MCF 10A (cell line): ENCODE data around the gene AGAP1. TPM values are rescaled to one million over a fixed set of nuclear protein-coding genes. Genes with fewer than 3 reads are reported as not detected.

Source experiments
- BruUV-seq: library from RNA; stranded (reverse); fragments of 400-500 nt; replicated peaks from 2 replicates; lab custom pipeline; 2021; lab: Mats Ljungman, UMichigan
- CTCF ChIA-PET: fragments of 300-600 bp; sonication (Branson Sonifier 250); formaldehyde crosslinking; extraction: SDS; loops from one replicate; lab custom pipeline; 2021; ENCODE audit warnings: antibody characterized with exemption, inconsistent platforms; lab: Yijun Ruan, JAX
- POLR2A ChIA-PET: fragments of 300-600, 350-650 bp; sonication (Branson Sonifier 250); formaldehyde crosslinking; extraction: SDS; loops from one replicate; lab custom pipeline; 2020; ENCODE audit warnings: antibody characterized with exemption, inconsistent platforms; lab: Yijun Ruan, JAX
- DNase-seq: peaks from one replicate; pipeline ENCODE4 v3.0.0-alpha.2; 2018; ENCODE audit not compliant: unreplicated experiment
- H3K27ac Mint-ChIP-seq: one replicate; pipeline ENCODE4 v1.8.0; 2022; ENCODE audit warnings: mild to moderate bottlenecking, low read depth, mixed read lengths; ENCODE audit not compliant: unreplicated experiment
- H3K27me3 Mint-ChIP-seq: one replicate; pipeline ENCODE4 v1.8.0; 2022; ENCODE audit warnings: mixed read lengths; ENCODE audit not compliant: insufficient read depth, unreplicated experiment
- H3K36me3 Mint-ChIP-seq: one replicate; pipeline ENCODE4 v1.8.0; 2022; ENCODE audit warnings: mild to moderate bottlenecking, moderate library complexity, mixed read lengths; ENCODE audit not compliant: insufficient read depth, unreplicated experiment
- H3K4me1 Mint-ChIP-seq: one replicate; pipeline ENCODE4 v1.8.0; 2022; ENCODE audit warnings: mixed read lengths; ENCODE audit not compliant: insufficient read depth, unreplicated experiment
- H3K4me3 Mint-ChIP-seq: one replicate; pipeline ENCODE4 v1.8.0; 2022; ENCODE audit warnings: mild to moderate bottlenecking, moderate library complexity, mixed read lengths; ENCODE audit not compliant: unreplicated experiment
- H3K9me3 Mint-ChIP-seq: one replicate; pipeline ENCODE4 v1.8.0; 2022; ENCODE audit warnings: mixed read lengths; ENCODE audit not compliant: unreplicated experiment
- CTCF ChIP-seq: fragments of 200-600 bp; IDR thresholded peaks from one replicate; pipeline ENCODE4 v1.8.0; 2022; ENCODE audit warnings: antibody characterized with exemption, mild to moderate bottlenecking; ENCODE audit not compliant: unreplicated experiment
- intact Hi-C: fragments of 100-400 bp; cut with micrococcal nuclease; formaldehyde crosslinking; loops from 2 replicates; pipeline ENCODE4 v1.14.1; 2022
- total RNA-seq: library from RNA; stranded (reverse); gene quantifications from 2 replicates; pipeline ENCODE4 v1.2.3, GENCODE V29; 2022

The AGAP1 gene
- total RNA-seq, 1 experiment from 2014 or later: 41.3 TPM

- no peak for TF ChIP-seq CTCF
- POLR2A ChIA-PET: no interaction called here
- CTCF ChIA-PET: no interaction called here
- Mint-ChIP-seq H3K36me3 (peaks cover 14% of the 10 kb centered on the region), H3K27ac (no peak overlapping the region), H3K9me3 (no peaks in the 10 kb centered on the region), H3K27me3 (no peaks in the 10 kb centered on the region), H3K4me3 (no peak overlapping the region), H3K4me1 (peaks cover 15% of the 10 kb centered on the region)
- DNase-seq: no peak
- intact Hi-C loops: no loop called here
- no TSS peak for BruUV-seq
Measured at GRCh38 chr2:235722869-235723268, 229.0 kb downstream of the AGAP1 start.

GRCh38 chr2:235723371-235723770 is 229.5 kb downstream of the AGAP1 start:
- no peak for TF ChIP-seq CTCF
- peaks cover 9% of the 10 kb centered on the region for H3K36me3 Mint-ChIP-seq
- no peak overlapping the region for H3K4me3 Mint-ChIP-seq
- intact Hi-C loops: no loop called here
- H3K27me3 Mint-ChIP-seq: no peaks in the 10 kb centered on the region
- H3K27ac Mint-ChIP-seq: no peak overlapping the region
- H3K9me3 Mint-ChIP-seq: no peaks in the 10 kb centered on the region
- no peak for DNase-seq
- no TSS peak for BruUV-seq
- CTCF ChIA-PET: interaction anchor here (0.6 kb wide), 1 partner anchor 53 kb away, joined by 3 read pairs; no protein-coding TSS in a partner anchor
- peaks cover 15% of the 10 kb centered on the region for H3K4me1 Mint-ChIP-seq
- POLR2A ChIA-PET: no interaction called here

- intact Hi-C loops: no loop called here
- peaks cover 6% of the 10 kb centered on the region for H3K36me3 Mint-ChIP-seq
- no peak overlapping the region for H3K4me3 Mint-ChIP-seq
- H3K4me1 Mint-ChIP-seq: peaks cover 15% of the 10 kb centered on the region
- H3K27me3 Mint-ChIP-seq: no peaks in the 10 kb centered on the region
- no TSS peak for BruUV-seq
- ChIA-PET POLR2A (no interaction called here), CTCF (interaction anchor here (0.6 kb wide), 1 partner anchor 54 kb away, joined by 3 read pairs; no protein-coding TSS in a partner anchor)
- no peaks in the 10 kb centered on the region for H3K9me3 Mint-ChIP-seq
- DNase-seq: no peak
- TF ChIP-seq CTCF: no peak
- H3K27ac Mint-ChIP-seq: no peak overlapping the region
Measured at GRCh38 chr2:235723811-235724465, 230.1 kb downstream of the AGAP1 start.

- Mint-ChIP-seq H3K36me3 (peaks cover 6% of the 10 kb centered on the region), H3K27me3 (no peaks in the 10 kb centered on the region), H3K27ac (no peak overlapping the region), H3K4me1 (peaks cover 15% of the 10 kb centered on the region), H3K9me3 (no peaks in the 10 kb centered on the region), H3K4me3 (no peak overlapping the region)
- DNase-seq: no peak
- intact Hi-C loops: no loop called here
- ChIA-PET CTCF (no interaction called here), POLR2A (interaction anchor here (0.6 kb wide), 1 partner anchor 597 kb away, joined by 3 read pairs; no protein-coding TSS in a partner anchor)
- no peak for TF ChIP-seq CTCF
- no TSS peak for BruUV-seq
Measured at GRCh38 chr2:235725016-235725489, 231.2 kb downstream of the AGAP1 start.
